H1 (cell line): ENCODE data around the gene SLC25A26.

Experiments used
- CTCF ChIP-seq, 3 experiments: IDR thresholded peaks; 1 replicate in 2 of 3; 2 replicates in 1 of 3; pipeline versions ENCODE4 v1.5.1 to v1.6.1; 2011; ENCODE audit warnings: low read length in 3 of 3, mild to moderate bottlenecking in 3 of 3, inconsistent platforms in 2 of 3, low read depth in 1 of 3, moderate library complexity in 1 of 3; ENCODE audit not compliant: insufficient read depth in 1 of 3; ENCODE audit errors: control extremely low read depth in 1 of 3
- HDAC6 ChIP-seq: IDR thresholded peaks from one replicate; pipeline ENCODE4 v1.7.1; 2012; ENCODE audit warnings: low read depth, mild to moderate bottlenecking, inconsistent platforms, low read length, moderate library complexity
- NRF1 ChIP-seq: IDR thresholded peaks from 2 replicates; pipeline ENCODE4 v1.6.1; 2011; ENCODE audit warnings: mild to moderate bottlenecking, low read depth, low read length, improper control_type of control experiment
- POLR2AphosphoS5 ChIP-seq: IDR thresholded peaks from 2 replicates; pipeline ENCODE4 v1.6.1; 2011; ENCODE audit warnings: low read depth, low read length
- ZNF274 ChIP-seq: IDR thresholded peaks from 2 replicates; pipeline ENCODE4 v1.7.0; 2012; ENCODE audit warnings: low read length, borderline replicate concordance; ENCODE audit errors: extremely low read depth

- TF ChIP-seq HDAC6 = no peak
- no peak for TF ChIP-seq CTCF (IDR thresholded peaks at IDR 0.05; ENCODE audit: control extremely low read depth in 1 of 3, insufficient read depth in 1 of 3, low read depth in 1 of 3, low read length in 3 of 3)
- no peak for TF ChIP-seq NRF1
- no peak for TF ChIP-seq POLR2AphosphoS5
- TF ChIP-seq ZNF274 = no peak
Observed at GRCh38 chr3:66354001-66354400, 133.2 kb downstream of the SLC25A26 start.
